Renal cortex interstitium (tissue), 11 donors: ENCODE measurements around the gene ESRRG. TPM values are rescaled to one million over a fixed set of nuclear protein-coding genes. Genes with fewer than 3 reads are reported as not detected.

Experiments used
- DNase-seq, 11 donors: peaks; one replicate each; pipeline ENCODE4 v3.0.0-alpha.2; 2013; ENCODE audit warnings: low read depth in 9 of 11, low spot score in 4 of 11; ENCODE audit errors: extremely low read depth in 1 of 11
- polyA plus RNA-seq, 3 donors: library from polyadenylated mRNA; unstranded; fragments of 120-200 nt; gene quantifications; one replicate each; pipeline ENCODE4 v1.2.1, GENCODE V29; 2013; ENCODE audit not compliant: insufficient read length in 3 of 3

The ESRRG gene
- polyA plus RNA-seq, 3 donors: 32.5 to 47.0 (median 38.3) TPM

GRCh38 chr1:216483672-216484401 is 239.4 kb downstream of the ESRRG start:
- no peak for DNase-seq

DNA sequence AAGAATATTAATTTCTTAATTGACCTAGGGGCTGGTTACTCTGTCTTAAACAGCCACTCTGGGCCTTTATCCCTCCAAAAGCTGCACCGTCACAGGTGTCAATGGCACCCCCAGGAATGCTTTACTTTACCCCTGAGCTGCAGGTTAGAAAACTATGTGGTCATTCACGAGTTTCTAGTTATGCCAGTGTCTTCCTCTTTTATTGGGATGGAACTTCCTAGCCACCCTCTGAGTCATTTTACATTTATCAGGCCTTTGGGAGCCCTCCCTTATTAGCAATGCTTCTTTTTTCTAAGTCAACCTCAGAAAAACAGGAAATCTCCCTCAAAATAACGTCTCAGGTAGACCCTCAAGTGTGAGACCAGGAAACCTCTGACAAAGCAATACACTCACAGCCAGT is 240.6 kb downstream of the ESRRG start:
- no peak for DNase-seq

DNA sequence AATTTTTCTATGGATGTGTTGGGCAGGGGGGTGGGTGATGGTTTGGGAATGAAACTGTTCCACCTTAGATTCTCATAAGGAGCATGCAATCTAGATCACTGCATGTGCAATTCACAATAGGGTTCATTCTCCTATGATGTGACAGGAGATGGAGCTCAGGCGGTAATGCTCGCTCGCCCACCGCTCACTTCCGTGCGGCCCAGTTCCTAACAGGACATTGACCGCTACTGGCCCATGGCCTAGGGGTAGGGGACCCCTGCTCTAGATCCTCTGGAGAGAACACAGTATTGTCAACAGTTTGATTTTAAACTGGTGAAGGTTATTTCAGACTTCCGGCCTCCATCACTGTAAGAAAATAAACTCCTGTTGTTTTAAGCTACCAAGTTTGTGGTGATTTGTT is 245.0 kb downstream of the ESRRG start:
- no peak for DNase-seq

GRCh38 chr1:216476341-216476740 is 246.9 kb downstream of the ESRRG start:
- no peak for DNase-seq

GRCh38 chr1:216475659-216476276 is 247.5 kb downstream of the ESRRG start:
- DNase-seq: no peak

- DNase-seq: no peak
Observed at GRCh38 chr1:216466162-216466801, 256.9 kb downstream of the ESRRG start.

DNA sequence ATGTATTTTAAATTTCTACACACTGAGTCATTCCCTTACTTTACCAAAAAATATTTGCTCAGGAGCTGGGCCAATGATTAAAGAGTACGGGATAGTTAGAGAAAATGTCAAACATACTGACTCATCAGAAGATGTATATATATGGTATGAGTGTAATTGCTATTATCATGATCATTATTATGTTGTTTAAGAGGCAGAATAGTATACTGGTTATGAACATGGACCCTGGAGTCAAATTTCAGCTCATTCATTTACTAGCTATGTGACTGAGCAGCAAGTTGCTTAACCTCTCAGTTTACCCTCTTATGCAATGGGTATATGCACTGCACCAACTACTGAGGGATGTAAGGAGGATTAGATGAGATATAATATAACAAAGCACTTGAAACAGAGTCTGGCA is 258.7 kb downstream of the ESRRG start:
- no peak for DNase-seq

DNA sequence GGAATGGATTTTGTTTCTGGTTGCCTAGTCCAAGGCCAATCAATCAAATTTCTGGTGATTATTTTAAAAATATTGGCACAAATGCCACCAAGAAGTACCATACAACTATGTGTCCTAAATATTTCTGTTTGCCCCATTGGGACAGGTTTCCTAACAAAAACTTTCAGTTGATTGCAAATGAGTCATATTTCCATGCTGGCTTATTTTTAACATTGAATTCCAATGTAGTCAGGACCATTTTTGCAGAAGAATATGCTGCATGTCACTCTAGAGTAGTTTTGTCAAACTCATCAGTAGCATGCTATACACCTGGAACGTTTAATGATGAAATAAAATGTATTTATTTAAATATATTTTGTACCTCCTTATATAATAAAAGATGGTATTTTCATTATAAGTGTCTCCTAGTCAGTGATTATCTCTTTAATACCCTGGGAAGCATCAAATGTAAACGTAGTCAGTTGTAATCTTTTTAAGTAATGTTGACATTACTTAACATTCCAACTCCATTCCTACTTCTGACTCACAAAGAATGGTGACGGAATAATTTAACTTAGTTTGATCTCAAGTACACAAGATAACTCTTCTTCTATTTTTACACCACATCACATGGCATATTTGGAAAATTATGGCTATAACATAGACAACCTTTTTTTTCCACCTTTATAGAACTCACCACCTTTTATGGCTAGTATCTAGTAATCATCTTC is 261.0 kb downstream of the ESRRG start:
- no peak for DNase-seq

- no peak for DNase-seq
Observed at GRCh38 chr1:216461466-216461865, 261.8 kb downstream of the ESRRG start.

- DNase-seq: no peak
Observed at GRCh38 chr1:216459651-216460207, 263.5 kb downstream of the ESRRG start.

- DNase-seq: no peak
Observed at GRCh38 chr1:216458812-216459211, 264.4 kb downstream of the ESRRG start.

DNA sequence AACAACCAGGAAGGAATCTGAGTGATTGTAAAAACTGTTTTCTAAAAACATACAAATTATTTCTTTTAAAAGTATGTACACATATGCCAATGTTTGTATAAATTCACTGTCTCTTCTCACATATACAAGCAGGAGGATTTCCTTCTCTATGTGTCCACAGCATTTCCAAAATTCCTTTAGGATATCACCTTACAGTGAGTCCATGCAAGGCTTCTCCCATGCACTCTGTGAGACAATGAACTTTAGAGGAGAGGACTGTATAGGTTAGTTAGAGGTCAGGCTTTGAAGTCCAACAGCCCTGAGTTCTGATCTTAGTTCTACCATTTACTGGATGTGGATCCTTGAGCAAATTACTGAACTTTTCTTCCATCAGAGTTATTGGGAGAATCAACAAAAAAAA is 265.9 kb downstream of the ESRRG start:
- peak in 2 of 11 donors; percentile 0 to 12 for DNase-seq

GRCh38 chr1:216456682-216457081 is 266.5 kb downstream of the ESRRG start:
- DNase-seq: no peak

DNA sequence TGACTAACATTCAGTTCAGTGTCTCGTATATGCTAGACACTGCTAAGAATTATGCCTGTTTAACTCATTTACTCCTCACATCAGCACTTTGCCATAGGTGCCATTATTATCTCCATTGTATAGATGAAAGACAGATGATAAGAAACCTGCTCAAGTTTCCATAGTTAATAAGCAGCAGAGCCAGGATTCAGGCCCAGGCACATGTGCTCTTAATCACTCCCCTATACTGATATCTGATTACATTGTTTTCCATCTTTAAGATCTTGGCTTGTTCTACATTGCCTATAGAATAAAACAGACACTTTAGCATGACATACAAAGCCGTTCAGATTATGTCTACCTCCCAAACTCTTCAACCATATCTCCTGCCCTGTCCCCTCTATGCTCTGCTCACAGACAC is 269.5 kb downstream of the ESRRG start:
- no peak for DNase-seq
